Measurements from ENCODE around the gene LFNG. TPM values are rescaled to one million over a fixed set of nuclear protein-coding genes. Genes with fewer than 3 reads are reported as not detected.

Gene LFNG
- total RNA-seq, 1 experiment from 2014 or later: 38.1 TPM

DNA sequence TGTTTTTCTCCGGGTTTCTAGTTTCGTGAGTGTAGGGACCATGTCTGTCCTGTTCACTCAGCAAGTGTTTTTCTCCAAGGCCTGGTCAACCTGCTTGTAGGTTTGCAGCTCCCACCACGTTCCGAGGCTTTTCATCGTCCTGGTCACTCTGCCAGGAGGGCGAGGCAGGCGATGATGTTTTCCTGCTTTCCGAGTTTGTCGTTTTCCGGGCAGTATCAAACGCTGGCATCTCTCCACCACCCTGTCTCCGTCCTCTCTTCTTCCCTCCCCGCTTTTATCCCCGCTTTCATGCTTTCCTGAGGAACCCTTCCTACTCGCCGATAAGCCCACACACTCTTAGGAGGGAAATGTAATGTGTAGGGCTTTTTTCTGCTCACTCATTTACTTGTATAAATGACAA lies 50.4 kb downstream of the LFNG start:
- H3K9me3 ChIP-seq (ENCODE audit: control insufficient read depth, insufficient read depth, low read depth, low read length): no peaks in the 10 kb centered on the region
- in situ Hi-C loops (cut with HindIII; ENCODE audit: low pct_unique_long_range_greater_than_20kb, low sequenced_read_pairs) (no loop called here), intact Hi-C loops (cut with micrococcal nuclease; ENCODE audit: unreplicated experiment) (no loop called here)
- H3K27me3 ChIP-seq (ENCODE audit: control insufficient read depth, insufficient read depth, low read length): no peaks in the 10 kb centered on the region
- H3K36me3 ChIP-seq (ENCODE audit: control insufficient read depth, insufficient read depth, low read length): no peaks in the 10 kb centered on the region; the same call in 1 of the 2 replicates
- peaks cover 6% of the 10 kb centered on the region; the same call in 1 of the 2 replicates for H3K4me1 ChIP-seq (ENCODE audit: control insufficient read depth, insufficient read depth, low read length)
- POLR2A ChIA-PET: no interaction called here
- TF ChIP-seq TCF7L2 (IDR thresholded peaks at IDR 0.05; ENCODE audit: low read depth, low read length): no peak
- ATAC-seq: no peak
- DNase-seq (ENCODE audit: low read depth, low spot score): no peak
- no peak overlapping the region for H3K27ac ChIP-seq (ENCODE audit: low read length)
- BruUV-seq (replicated peaks): no TSS peak
- no peak overlapping the region for H3K4me3 ChIP-seq (ENCODE audit: low read depth in 2 of 2, low read length in 2 of 2)
- CTCF ChIA-PET: no interaction called here

DNA sequence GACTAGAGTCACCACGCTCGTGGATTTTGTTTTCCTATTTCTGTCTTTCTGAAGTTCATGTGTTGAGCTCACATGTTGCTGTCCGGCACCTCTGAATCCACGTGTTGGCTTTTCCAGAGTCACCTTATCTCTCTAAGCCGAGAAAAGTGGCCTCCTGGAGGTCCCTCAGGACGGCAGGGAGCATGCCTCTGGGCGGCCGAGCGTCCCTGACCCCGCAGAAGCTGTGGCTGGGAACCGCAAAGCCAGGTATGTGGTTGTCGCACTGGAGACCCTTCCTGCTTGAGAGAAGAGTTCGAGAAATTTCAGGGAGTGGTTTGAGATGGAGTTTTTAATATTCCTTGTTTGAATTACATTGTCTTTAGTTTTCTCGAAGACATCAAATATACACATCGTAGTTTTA lies 51.8 kb downstream of the LFNG start:
- CTCF ChIA-PET: no interaction called here
- intact Hi-C loops (cut with micrococcal nuclease; ENCODE audit: unreplicated experiment): no loop called here
- Histone ChIP-seq H3K27ac (ENCODE audit: low read length) (no peak overlapping the region), H3K36me3 (ENCODE audit: control insufficient read depth, insufficient read depth, low read length) (no peaks in the 10 kb centered on the region; the same call in 1 of the 2 replicates), H3K4me3 (ENCODE audit: low read depth in 2 of 2, low read length in 2 of 2) (no peak overlapping the region), H3K27me3 (ENCODE audit: control insufficient read depth, insufficient read depth, low read length) (no peaks in the 10 kb centered on the region), H3K4me1 (ENCODE audit: control insufficient read depth, insufficient read depth, low read length) (no peaks in the 10 kb centered on the region), H3K9me3 (ENCODE audit: control insufficient read depth, insufficient read depth, low read depth, low read length) (no peaks in the 10 kb centered on the region)
- ATAC-seq (no peak), DNase-seq (ENCODE audit: low read depth, low spot score) (no peak)
- no peak for TF ChIP-seq TCF7L2 (IDR thresholded peaks at IDR 0.05; ENCODE audit: low read depth, low read length)
- TF ChIP-seq, protein P1, sequence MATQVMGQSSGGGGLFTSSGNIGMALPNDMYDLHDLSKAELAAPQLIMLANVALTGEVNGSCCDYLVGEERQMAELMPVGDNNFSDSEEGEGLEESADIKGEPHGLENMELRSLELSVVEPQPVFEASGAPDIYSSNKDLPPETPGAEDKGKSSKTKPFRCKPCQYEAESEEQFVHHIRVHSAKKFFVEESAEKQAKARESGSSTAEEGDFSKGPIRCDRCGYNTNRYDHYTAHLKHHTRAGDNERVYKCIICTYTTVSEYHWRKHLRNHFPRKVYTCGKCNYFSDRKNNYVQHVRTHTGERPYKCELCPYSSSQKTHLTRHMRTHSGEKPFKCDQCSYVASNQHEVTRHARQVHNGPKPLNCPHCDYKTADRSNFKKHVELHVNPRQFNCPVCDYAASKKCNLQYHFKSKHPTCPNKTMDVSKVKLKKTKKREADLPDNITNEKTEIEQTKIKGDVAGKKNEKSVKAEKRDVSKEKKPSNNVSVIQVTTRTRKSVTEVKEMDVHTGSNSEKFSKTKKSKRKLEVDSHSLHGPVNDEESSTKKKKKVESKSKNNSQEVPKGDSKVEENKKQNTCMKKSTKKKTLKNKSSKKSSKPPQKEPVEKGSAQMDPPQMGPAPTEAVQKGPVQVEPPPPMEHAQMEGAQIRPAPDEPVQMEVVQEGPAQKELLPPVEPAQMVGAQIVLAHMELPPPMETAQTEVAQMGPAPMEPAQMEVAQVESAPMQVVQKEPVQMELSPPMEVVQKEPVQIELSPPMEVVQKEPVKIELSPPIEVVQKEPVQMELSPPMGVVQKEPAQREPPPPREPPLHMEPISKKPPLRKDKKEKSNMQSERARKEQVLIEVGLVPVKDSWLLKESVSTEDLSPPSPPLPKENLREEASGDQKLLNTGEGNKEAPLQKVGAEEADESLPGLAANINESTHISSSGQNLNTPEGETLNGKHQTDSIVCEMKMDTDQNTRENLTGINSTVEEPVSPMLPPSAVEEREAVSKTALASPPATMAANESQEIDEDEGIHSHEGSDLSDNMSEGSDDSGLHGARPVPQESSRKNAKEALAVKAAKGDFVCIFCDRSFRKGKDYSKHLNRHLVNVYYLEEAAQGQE (IDR thresholded peaks at IDR 0.05; ENCODE audit: insufficient read depth in 1 of 2, low read depth in 2 of 2, low read length in 1 of 2): no peak
- TF ChIP-seq, protein P2, sequence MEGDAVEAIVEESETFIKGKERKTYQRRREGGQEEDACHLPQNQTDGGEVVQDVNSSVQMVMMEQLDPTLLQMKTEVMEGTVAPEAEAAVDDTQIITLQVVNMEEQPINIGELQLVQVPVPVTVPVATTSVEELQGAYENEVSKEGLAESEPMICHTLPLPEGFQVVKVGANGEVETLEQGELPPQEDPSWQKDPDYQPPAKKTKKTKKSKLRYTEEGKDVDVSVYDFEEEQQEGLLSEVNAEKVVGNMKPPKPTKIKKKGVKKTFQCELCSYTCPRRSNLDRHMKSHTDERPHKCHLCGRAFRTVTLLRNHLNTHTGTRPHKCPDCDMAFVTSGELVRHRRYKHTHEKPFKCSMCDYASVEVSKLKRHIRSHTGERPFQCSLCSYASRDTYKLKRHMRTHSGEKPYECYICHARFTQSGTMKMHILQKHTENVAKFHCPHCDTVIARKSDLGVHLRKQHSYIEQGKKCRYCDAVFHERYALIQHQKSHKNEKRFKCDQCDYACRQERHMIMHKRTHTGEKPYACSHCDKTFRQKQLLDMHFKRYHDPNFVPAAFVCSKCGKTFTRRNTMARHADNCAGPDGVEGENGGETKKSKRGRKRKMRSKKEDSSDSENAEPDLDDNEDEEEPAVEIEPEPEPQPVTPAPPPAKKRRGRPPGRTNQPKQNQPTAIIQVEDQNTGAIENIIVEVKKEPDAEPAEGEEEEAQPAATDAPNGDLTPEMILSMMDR (IDR thresholded peaks at IDR 0.05): no peak
- no peak for TF ChIP-seq POLR2AphosphoS5 (IDR thresholded peaks at IDR 0.05; ENCODE audit: low read depth, low read length)
- no peak for TF ChIP-seq SIN3A (IDR thresholded peaks at IDR 0.05; ENCODE audit: borderline replicate concordance, insufficient read depth, low read depth, low read length)
- no TSS peak for BruUV-seq (replicated peaks)
- in situ Hi-C loops (cut with HindIII; ENCODE audit: low pct_unique_long_range_greater_than_20kb, low sequenced_read_pairs): no loop called here
- POLR2A ChIA-PET: no interaction called here

DNA sequence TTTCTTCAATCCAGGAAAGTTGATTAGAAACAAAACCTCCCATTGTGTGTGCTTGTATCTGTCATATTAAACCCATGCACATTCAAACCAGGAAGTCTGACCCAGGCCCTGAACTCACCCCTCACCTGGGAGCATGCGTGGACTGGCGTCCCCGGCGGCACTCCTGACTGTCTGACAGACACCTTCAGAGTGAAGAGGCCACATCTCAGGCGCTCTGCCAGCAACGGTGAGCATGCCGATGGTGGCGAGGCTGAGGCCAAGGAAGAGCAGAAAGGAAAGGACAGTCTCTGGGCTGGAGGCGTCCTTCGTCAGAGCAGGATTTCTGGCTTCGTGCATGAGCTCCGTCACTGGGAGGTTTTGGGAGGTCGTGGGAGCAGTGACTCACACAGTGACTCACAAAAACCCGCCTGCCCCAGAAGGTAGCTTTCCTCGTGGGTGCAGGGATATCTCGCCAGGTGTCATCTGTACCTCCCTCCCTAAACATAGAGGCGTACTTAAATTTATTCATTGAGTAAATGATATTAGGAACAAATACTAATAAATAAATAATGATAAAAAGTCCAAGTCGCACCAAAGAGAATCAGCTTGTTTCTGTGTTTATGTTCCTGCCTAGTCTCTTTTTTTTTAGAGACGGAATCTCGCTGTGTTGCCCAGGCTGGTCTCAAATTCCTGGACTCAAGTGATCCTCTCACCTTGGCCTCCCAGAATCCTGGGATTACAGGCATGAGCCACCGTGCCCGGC lies 52.7 kb downstream of the LFNG start:
- CTCF ChIA-PET: no interaction called here
- DNase-seq (ENCODE audit: low read depth, low spot score) (no peak), ATAC-seq (no peak)
- intact Hi-C loops (cut with micrococcal nuclease; ENCODE audit: unreplicated experiment): no loop called here
- no peaks in the 10 kb centered on the region; the same call in 1 of the 2 replicates for H3K36me3 ChIP-seq (ENCODE audit: control insufficient read depth, insufficient read depth, low read length)
- H3K9me3 ChIP-seq (ENCODE audit: control insufficient read depth, insufficient read depth, low read depth, low read length): no peaks in the 10 kb centered on the region
- no peak overlapping the region for H3K4me3 ChIP-seq (ENCODE audit: low read depth in 2 of 2, low read length in 2 of 2)
- POLR2A ChIA-PET: interaction anchor here (0.6 kb wide), 1 partner anchor 23 kb away, joined by 3 read pairs; no protein-coding TSS in a partner anchor
- no TSS peak for BruUV-seq (replicated peaks)
- H3K4me1 ChIP-seq (ENCODE audit: control insufficient read depth, insufficient read depth, low read length): no peaks in the 10 kb centered on the region
- TF ChIP-seq, protein P1 (IDR thresholded peaks at IDR 0.05; ENCODE audit: insufficient read depth in 1 of 2, low read depth in 2 of 2, low read length in 1 of 2): no peak
- no peak for TF ChIP-seq POLR2AphosphoS5 (IDR thresholded peaks at IDR 0.05; ENCODE audit: low read depth, low read length)
- TF ChIP-seq SIN3A (IDR thresholded peaks at IDR 0.05; ENCODE audit: borderline replicate concordance, insufficient read depth, low read depth, low read length): no peak
- TF ChIP-seq, protein P2 (IDR thresholded peaks at IDR 0.05): no peak
- no peak for TF ChIP-seq TCF7L2 (IDR thresholded peaks at IDR 0.05; ENCODE audit: low read depth, low read length)
- no peak overlapping the region for H3K27ac ChIP-seq (ENCODE audit: low read length)
- H3K27me3 ChIP-seq (ENCODE audit: control insufficient read depth, insufficient read depth, low read length): no peaks in the 10 kb centered on the region
- in situ Hi-C loops (cut with HindIII; ENCODE audit: low pct_unique_long_range_greater_than_20kb, low sequenced_read_pairs): no loop called here
